ENCODE results near the gene G0S2.

The G0S2 gene

GRCh38 chr1:209678981-209679539 lies 3.8 kb downstream of the G0S2 start:
- no peak overlapping the region for H3K4me3 ChIP-seq (ENCODE audit: low read depth, low read length)
- no peak for DNase-seq (ENCODE audit: low read depth)
- TF ChIP-seq, protein P1, sequence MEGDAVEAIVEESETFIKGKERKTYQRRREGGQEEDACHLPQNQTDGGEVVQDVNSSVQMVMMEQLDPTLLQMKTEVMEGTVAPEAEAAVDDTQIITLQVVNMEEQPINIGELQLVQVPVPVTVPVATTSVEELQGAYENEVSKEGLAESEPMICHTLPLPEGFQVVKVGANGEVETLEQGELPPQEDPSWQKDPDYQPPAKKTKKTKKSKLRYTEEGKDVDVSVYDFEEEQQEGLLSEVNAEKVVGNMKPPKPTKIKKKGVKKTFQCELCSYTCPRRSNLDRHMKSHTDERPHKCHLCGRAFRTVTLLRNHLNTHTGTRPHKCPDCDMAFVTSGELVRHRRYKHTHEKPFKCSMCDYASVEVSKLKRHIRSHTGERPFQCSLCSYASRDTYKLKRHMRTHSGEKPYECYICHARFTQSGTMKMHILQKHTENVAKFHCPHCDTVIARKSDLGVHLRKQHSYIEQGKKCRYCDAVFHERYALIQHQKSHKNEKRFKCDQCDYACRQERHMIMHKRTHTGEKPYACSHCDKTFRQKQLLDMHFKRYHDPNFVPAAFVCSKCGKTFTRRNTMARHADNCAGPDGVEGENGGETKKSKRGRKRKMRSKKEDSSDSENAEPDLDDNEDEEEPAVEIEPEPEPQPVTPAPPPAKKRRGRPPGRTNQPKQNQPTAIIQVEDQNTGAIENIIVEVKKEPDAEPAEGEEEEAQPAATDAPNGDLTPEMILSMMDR (IDR thresholded peaks at IDR 0.05; ENCODE audit: low read depth, low read length, missing control alignments) = no peak

- TF ChIP-seq, protein P1 (IDR thresholded peaks at IDR 0.05; ENCODE audit: low read depth, low read length, missing control alignments) = no peak
- no peak for DNase-seq (ENCODE audit: low read depth)
- H3K4me3 ChIP-seq (ENCODE audit: low read depth, low read length) = no peak overlapping the region
Measured at GRCh38 chr1:209685821-209686220, 10.6 kb downstream of the G0S2 start.

DNA sequence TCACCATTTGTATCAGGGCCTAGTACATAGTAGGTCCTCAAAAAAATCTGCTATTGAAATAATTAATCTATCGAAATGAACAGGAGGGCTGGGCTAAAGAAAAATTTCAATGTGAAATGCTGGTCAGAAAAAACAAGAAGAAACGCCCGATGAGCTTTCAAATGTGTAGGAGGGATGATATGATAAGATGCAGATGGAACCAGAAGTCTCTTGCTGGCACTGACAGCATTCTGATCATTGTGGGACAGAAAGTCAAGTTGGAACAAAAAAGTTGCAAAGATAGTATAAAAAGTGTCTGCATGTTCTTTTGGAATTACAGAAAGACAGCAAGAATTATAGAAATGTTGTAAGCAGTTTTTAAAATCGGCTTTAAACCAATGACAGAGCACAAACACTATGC lies 11.1 kb downstream of the G0S2 start:
- DNase-seq (ENCODE audit: low read depth) = no peak
- TF ChIP-seq, protein P1 (IDR thresholded peaks at IDR 0.05; ENCODE audit: low read depth, low read length, missing control alignments) = no peak
- no peak overlapping the region for H3K4me3 ChIP-seq (ENCODE audit: low read depth, low read length)

- no peak overlapping the region for H3K4me3 ChIP-seq (ENCODE audit: low read depth, low read length)
- no peak for DNase-seq (ENCODE audit: low read depth)
- TF ChIP-seq, protein P1 (IDR thresholded peaks at IDR 0.05; ENCODE audit: low read depth, low read length, missing control alignments) = no peak
Measured at GRCh38 chr1:209688746-209689234, 13.6 kb downstream of the G0S2 start.

GRCh38 chr1:209689477-209689876 lies 14.3 kb downstream of the G0S2 start:
- no peak overlapping the region for H3K4me3 ChIP-seq (ENCODE audit: low read depth, low read length)
- no peak for DNase-seq (ENCODE audit: low read depth)
- TF ChIP-seq, protein P1 (IDR thresholded peaks at IDR 0.05; ENCODE audit: low read depth, low read length, missing control alignments) = no peak

- H3K4me3 ChIP-seq (ENCODE audit: low read depth, low read length) = no peak overlapping the region
- DNase-seq (ENCODE audit: low read depth) = no peak
- TF ChIP-seq, protein P1 (IDR thresholded peaks at IDR 0.05; ENCODE audit: low read depth, low read length, missing control alignments) = no peak
Measured at GRCh38 chr1:209691237-209691636, 16.0 kb downstream of the G0S2 start.

DNA sequence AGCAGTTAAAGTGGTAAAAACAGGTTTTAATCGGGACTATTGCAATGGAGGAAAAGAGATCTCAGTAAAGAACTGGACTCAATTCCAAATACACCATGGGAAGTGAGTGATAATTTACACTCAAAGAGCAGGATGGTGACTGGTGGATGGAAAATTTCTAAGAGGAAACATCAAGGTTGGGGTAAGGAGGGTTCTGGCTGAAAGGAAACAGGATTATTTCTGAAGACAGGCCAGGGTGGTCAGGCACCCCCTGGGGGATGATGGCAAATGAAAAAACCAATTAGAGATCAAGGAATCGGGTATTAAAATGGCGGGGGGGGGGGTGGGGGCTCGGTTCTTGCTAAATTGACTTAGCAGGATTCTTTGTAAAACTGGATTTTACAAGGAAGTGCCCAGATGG lies 17.1 kb downstream of the G0S2 start:
- no peak overlapping the region for H3K4me3 ChIP-seq (ENCODE audit: low read depth, low read length)
- DNase-seq (ENCODE audit: low read depth) = no peak
- TF ChIP-seq, protein P1 (IDR thresholded peaks at IDR 0.05; ENCODE audit: low read depth, low read length, missing control alignments) = no peak

Measured in GM12864 (cell line).